H1 (cell line): Measurements from ENCODE around the gene PTPRD. TPM values are rescaled to one million over a fixed set of nuclear protein-coding genes. Genes with fewer than 3 reads are reported as not detected.

Source experiments
- CTCF ChIA-PET: fragments of 300-600 bp; sonication (Branson Sonifier 250); formaldehyde crosslinking; loops from one replicate; lab custom pipeline; 2021; ENCODE audit not compliant: partially characterized antibody; lab: Charles Lee
- POLR2A ChIA-PET: fragments of 300-600 bp; sonication (Branson Sonifier 250); formaldehyde crosslinking; loops from one replicate; lab custom pipeline; 2021; ENCODE audit warnings: inconsistent platforms; ENCODE audit not compliant: partially characterized antibody; lab: Charles Lee
- DNase-seq, 2 experiments: peaks; one replicate each; pipeline versions ENCODE4 v3.0.0 to v3.0.0-alpha.2; 2010 to 2022; ENCODE audit warnings: low spot score in 2 of 2, low read depth in 1 of 2, mixed read lengths in 1 of 2
- FAIRE-seq: peaks from 2 replicates; lab custom pipeline; 2011; peaks lifted over from hg19 to GRCh38; lab: Jason Lieb, UNC
- H2AFZ ChIP-seq: 2 replicates; pipeline ENCODE4 v1.8.1; 2012; ENCODE audit warnings: low read length, inconsistent platforms
- H2AK5ac ChIP-seq: 2 replicates; pipeline ENCODE4 v1.6.1; 2013; ENCODE audit warnings: low read depth, low read length
- H2BK120ac ChIP-seq: replicated peaks from 2 replicates; pipeline ENCODE3; 2013; ENCODE audit warnings: low read depth, low read length, inconsistent platforms
- H2BK12ac ChIP-seq: 2 replicates; pipeline ENCODE4 v1.6.1; 2013; ENCODE audit warnings: low read depth, low read length
- H2BK15ac ChIP-seq: 2 replicates; pipeline ENCODE4 v1.6.1; 2013; ENCODE audit warnings: low read length
- H2BK20ac ChIP-seq: 2 replicates; pipeline ENCODE4 v1.6.1; 2013; ENCODE audit warnings: low read length
- H2BK5ac ChIP-seq: 2 replicates; pipeline ENCODE4 v1.6.1; 2013; ENCODE audit warnings: low read depth, low read length
- H3K14ac ChIP-seq: 2 replicates; pipeline ENCODE4 v1.6.1; 2013; ENCODE audit warnings: inconsistent platforms; ENCODE audit not compliant: insufficient read length
- H3K18ac ChIP-seq: 2 replicates; pipeline ENCODE4 v1.6.1; 2013; ENCODE audit warnings: low read length; ENCODE audit errors: extremely low read depth
- H3K23ac ChIP-seq: 2 replicates; pipeline ENCODE4 v1.6.1; 2013; ENCODE audit warnings: inconsistent platforms; ENCODE audit not compliant: insufficient read length
- H3K23me2 ChIP-seq: 2 replicates; pipeline ENCODE4 v1.6.1; 2013; ENCODE audit warnings: low read depth, low read length
- H3K27ac ChIP-seq: 2 replicates; pipeline ENCODE4 v1.6.1; 2011; ENCODE audit warnings: low read depth, low read length, inconsistent platforms
- H3K27me3 ChIP-seq, 4 experiments: replicated peaks in 1 of 4; 1 replicate in 1 of 4; 2 replicates in 3 of 4; pipeline versions ENCODE4 v1.6.1 to v1.8.1; 2011 to 2013; ENCODE audit warnings: low read length in 3 of 4, mild to moderate bottlenecking in 3 of 4, inconsistent platforms in 2 of 4, mixed read lengths in 2 of 4, moderate library complexity in 1 of 4; ENCODE audit not compliant: control insufficient read depth in 3 of 4, insufficient read depth in 3 of 4; ENCODE audit errors: extremely low read depth in 1 of 4
- H3K36me3 ChIP-seq, 4 experiments: 2 replicates each; pipeline versions ENCODE4 v1.6.1 to v1.8.1; 2011 to 2013; ENCODE audit warnings: mild to moderate bottlenecking in 4 of 4, low read length in 3 of 4, moderate library complexity in 2 of 4, control low read depth in 1 of 4, inconsistent platforms in 1 of 4; ENCODE audit not compliant: insufficient read depth in 4 of 4, control insufficient read depth in 2 of 4
- H3K4ac ChIP-seq: replicated peaks from 2 replicates; pipeline ENCODE3; 2013; ENCODE audit warnings: low read length, low read depth, mixed read lengths, inconsistent platforms; ENCODE audit not compliant: insufficient read length
- H3K4me1 ChIP-seq, 4 experiments: replicated peaks in 1 of 4; 1 replicate in 1 of 4; 2 replicates in 3 of 4; pipeline versions ENCODE4 v1.6.1 to v1.8.1; 2011 to 2013; ENCODE audit warnings: low read length in 3 of 4, inconsistent platforms in 2 of 4, mixed read lengths in 1 of 4; ENCODE audit not compliant: insufficient read depth in 4 of 4, control insufficient read depth in 3 of 4
- H3K4me2 ChIP-seq, 2 experiments: 2 replicates each; pipeline versions ENCODE4 v1.6.1 to v1.8.1; 2011 to 2013; ENCODE audit warnings: low read depth in 2 of 2, low read length in 2 of 2, control low read depth in 1 of 2, inconsistent platforms in 1 of 2, mild to moderate bottlenecking in 1 of 2; ENCODE audit not compliant: insufficient read depth in 1 of 2
- H3K4me3 ChIP-seq, 4 experiments: fragments of 200-600, 300-600 bp in 1 of 4; sonication (generic), shearing (Covaris generic), sonication (Bioruptor Twin) in 1 of 4; 2 replicates each; pipeline versions ENCODE4 v1.5.1 to v1.8.1; 2011 to 2016; ENCODE audit warnings: low read length in 4 of 4, low read depth in 3 of 4, control low read depth in 2 of 4, inconsistent platforms in 2 of 4, mild to moderate bottlenecking in 2 of 4, mixed read lengths in 1 of 4, moderate library complexity in 1 of 4; ENCODE audit not compliant: insufficient read depth in 2 of 4; ENCODE audit errors: extremely low read depth in 1 of 4
- H3K56ac ChIP-seq: replicated peaks from 2 replicates; pipeline ENCODE3; 2013; ENCODE audit warnings: low read depth, mild to moderate bottlenecking, mixed read lengths, low read length, inconsistent platforms; ENCODE audit not compliant: insufficient read length
- H3K79me1 ChIP-seq: 2 replicates; pipeline ENCODE4 v1.6.1; 2013; ENCODE audit warnings: low read depth, low read length, control low read depth
- H3K79me2 ChIP-seq, 2 experiments: 2 replicates each; pipeline versions ENCODE4 v1.6.1 to v1.8.1; 2012 to 2013; ENCODE audit warnings: low read length in 2 of 2, mild to moderate bottlenecking in 2 of 2, inconsistent platforms in 1 of 2; ENCODE audit not compliant: insufficient read depth in 2 of 2, control insufficient read depth in 1 of 2
- H3K9ac ChIP-seq, 4 experiments: replicated peaks in 1 of 4; 1 replicate in 1 of 4; 2 replicates in 3 of 4; pipeline versions ENCODE4 v1.6.1 to v1.8.1; 2011 to 2013; ENCODE audit warnings: low read depth in 3 of 4, low read length in 3 of 4, control low read depth in 2 of 4, mild to moderate bottlenecking in 2 of 4, moderate library complexity in 2 of 4, inconsistent platforms in 1 of 4; ENCODE audit errors: extremely low read depth in 1 of 4
- H3K9me3 ChIP-seq, 2 experiments: 2 replicates each; pipeline versions ENCODE4 v1.6.1 to v1.8.1; 2012 to 2013; ENCODE audit warnings: mild to moderate bottlenecking in 2 of 2, moderate library complexity in 2 of 2, control low read depth in 1 of 2, inconsistent platforms in 1 of 2, low read depth in 1 of 2, low read length in 1 of 2, mixed read lengths in 1 of 2; ENCODE audit not compliant: insufficient read depth in 2 of 2
- H4K20me1 ChIP-seq, 2 experiments: replicated peaks in 1 of 2; 2 replicates each; pipeline versions ENCODE3 to v1.8.1; 2011 to 2013; ENCODE audit warnings: inconsistent platforms in 2 of 2, low read length in 2 of 2, mild to moderate bottlenecking in 1 of 2; ENCODE audit not compliant: insufficient read depth in 2 of 2, control insufficient read depth in 1 of 2
- H4K5ac ChIP-seq: 2 replicates; pipeline ENCODE4 v1.6.1; 2013; ENCODE audit warnings: low read length, low read depth, mixed read lengths, inconsistent platforms; ENCODE audit not compliant: insufficient read length
- H4K8ac ChIP-seq: 2 replicates; pipeline ENCODE4 v1.8.0; 2013; ENCODE audit warnings: mild to moderate bottlenecking, moderate library complexity, low read length, inconsistent platforms; ENCODE audit not compliant: insufficient read depth; ENCODE audit errors: extremely low read depth
- H4K91ac ChIP-seq: replicated peaks from 2 replicates; pipeline ENCODE3; 2013; ENCODE audit warnings: low read length, mixed read lengths, inconsistent platforms; ENCODE audit not compliant: insufficient read length
- BCL11A ChIP-seq, 2 experiments: IDR thresholded peaks; one replicate each; pipeline ENCODE4 v1.6.1; 2011; ENCODE audit warnings: low read depth in 2 of 2, low read length in 2 of 2, mild to moderate bottlenecking in 2 of 2
- JUN ChIP-seq: IDR thresholded peaks from 2 replicates; pipeline ENCODE4 v1.6.1; 2011; ENCODE audit warnings: low read depth, mild to moderate bottlenecking, improper control_type of control experiment, low read length
- KDM4A ChIP-seq: IDR thresholded peaks from one replicate; pipeline ENCODE4 v1.7.1; 2012; ENCODE audit warnings: low read depth, mild to moderate bottlenecking, moderate library complexity, low read length, inconsistent platforms; ENCODE audit not compliant: severe bottlenecking
- POLR2AphosphoS5 ChIP-seq: IDR thresholded peaks from 2 replicates; pipeline ENCODE4 v1.6.1; 2011; ENCODE audit warnings: low read depth, low read length
- SP4 ChIP-seq: IDR thresholded peaks from 2 replicates; pipeline ENCODE4 v1.6.1; 2012; ENCODE audit warnings: low read length, inconsistent platforms
- WGBS, 2 experiments: shearing (Covaris generic) in 1 of 2; methylation state at CpG; one replicate each; pipeline versions ENCODE4 v1.1.6 to v1.1.7; 2013 to 2015; ENCODE audit warnings: low lambda C conversion rate in 2 of 2, mixed read lengths in 2 of 2, inconsistent platforms in 1 of 2, low coverage in 1 of 2, missing lambda C conversion rate in 1 of 2; ENCODE audit not compliant: insufficient replicate concordance in 2 of 2, insufficient coverage in 1 of 2, insufficient read length in 1 of 2; ENCODE audit errors: extremely low coverage in 1 of 2, missing lambda C conversion rate in 1 of 2; 5-methylcytosine and 5-hydroxymethylcytosine counted together
- polyA plus RNA-seq, 7 experiments: library from polyadenylated mRNA; depleted of rRNA in 3 of 7; stranded (reverse) in 5 of 7; unstranded in 2 of 7; fragments of >200 nt in 5 of 7; fragments of 200-250 nt in 2 of 7; gene quantifications; 1 replicate in 5 of 7; 2 replicates in 1 of 7; 4 replicates in 1 of 7; pipeline versions ENCODE4 v1.2.1 to v1.2.3, GENCODE V29; 2011 to 2013; ENCODE audit warnings: missing spikeins in 2 of 7, mixed read lengths in 2 of 7
- total RNA-seq: library from RNA; stranded (reverse); fragmentation: NEBNext Ultra II Directional; extraction: Animal tissue kit (Norgen Biotek cat#: 25700); gene quantifications from 2 replicates; pipeline ENCODE4 v1.2.1, GENCODE V29; 2021

PTPRD gene
- total and polyA plus RNA-seq, 2 of the 8 experiments (the other 6 are each of a cell fraction or from before 2014, with no cell fraction given): 17.2 to 77.0 TPM

DNA sequence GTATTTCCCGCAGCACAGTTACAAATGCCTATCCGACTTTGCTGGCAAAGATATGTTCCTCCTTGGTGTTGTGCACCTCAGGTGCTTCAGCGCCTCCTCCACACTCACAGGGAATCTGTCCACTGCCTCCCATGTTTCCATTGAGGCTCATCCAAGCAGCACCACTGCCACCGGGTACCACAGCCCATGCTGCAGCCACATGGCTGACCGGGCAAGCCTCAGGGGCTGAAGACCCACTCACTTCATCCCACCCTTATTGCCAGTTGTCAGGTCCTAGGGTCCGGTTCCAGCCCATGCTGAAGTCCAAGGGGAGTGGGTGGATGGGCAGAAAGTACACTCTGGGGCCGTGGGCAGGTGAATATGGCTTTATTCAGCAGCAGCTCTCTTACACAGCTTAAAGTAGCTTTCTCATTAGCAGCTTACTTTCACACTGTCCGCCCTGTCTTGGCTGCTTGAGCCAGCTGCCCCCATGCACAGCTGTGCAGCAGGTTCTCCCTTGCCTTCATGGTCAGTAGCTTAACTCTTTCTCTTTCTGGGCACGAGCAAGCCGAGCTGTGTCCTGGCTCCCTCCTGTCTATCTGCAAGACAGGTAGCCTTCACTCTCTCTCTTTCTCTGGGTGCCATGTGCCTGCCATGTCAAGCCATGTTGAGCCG lies 1052.3 kb downstream of the PTPRD start:
- Histone ChIP-seq H3K9ac (no peak overlapping the region), H2BK12ac (peak overlapping the region; percentile 99), H2AFZ (no peak overlapping the region), H3K56ac (no peak overlapping the region), H3K23me2 (no peaks in the 10 kb centered on the region), H3K14ac (no peak overlapping the region), H3K4ac (no peak overlapping the region), H4K20me1 (no peaks in the 10 kb centered on the region), H3K23ac (no peak overlapping the region), H3K4me2 (no peak overlapping the region), H3K27ac (no peak overlapping the region), H2BK20ac (peak overlapping the region; percentile 100), H3K36me3 (no peaks in the 10 kb centered on the region), H4K91ac (peak overlapping the region; percentile 88), H3K27me3 (no peaks in the 10 kb centered on the region; a peak in 1 of 7 replicates), H4K8ac (peak overlapping the region; percentile 53), H2BK120ac (peak overlapping the region; percentile 34), H3K4me1 (peaks cover 4 to 13% (median 11%) of the 10 kb centered on the region in 4 experiments), H3K9me3 (no peaks in the 10 kb centered on the region), H2AK5ac (peak overlapping the region; percentile 25; the same call in 1 of the 2 replicates), H2BK5ac (peak overlapping the region; percentile 15; the same call in 1 of the 2 replicates), H4K5ac (no peak overlapping the region), H3K18ac (0 out of 2 replicates have a peak overlapping the region, but pooled peaks have one; percentile 36), H3K79me1 (no peaks in the 10 kb centered on the region), H2BK15ac (peak overlapping the region; percentile 73), H3K4me3 (no peak overlapping the region), H3K79me2 (no peaks in the 10 kb centered on the region)
- FAIRE-seq: no peak
- 86% methylated on average over 11 of the region's 11 CpGs; no CpG with 5 or more reads in 1 of the 2 experiments for WGBS, 2 experiments
- CTCF ChIA-PET: no interaction called here
- no peak for DNase-seq
- POLR2A ChIA-PET: no interaction called here
- no peak for TF ChIP-seq SP4
- TF ChIP-seq BCL11A (IDR thresholded peaks at IDR 0.05; ENCODE audit: low read depth in 2 of 2, low read length in 2 of 2): no peak
- no peak for TF ChIP-seq JUN
- no peak for TF ChIP-seq KDM4A
- no peak for TF ChIP-seq POLR2AphosphoS5
